CD14-positive monocyte (primary cell): ENCODE data around the gene MAML3. TPM values are rescaled to one million over a fixed set of nuclear protein-coding genes. Genes with fewer than 3 reads are reported as not detected.

Experiments used
- DNase-seq, 3 donors: peaks; one replicate each; pipeline ENCODE4 v3.0.0-alpha.2; 2011 to 2022
- H2AFZ ChIP-seq: 2 replicates; pipeline ENCODE4 v1.6.0; 2012; ENCODE audit warnings: mild to moderate bottlenecking, low read depth, low read length, inconsistent platforms; ENCODE audit not compliant: insufficient read depth, poor library complexity, severe bottlenecking
- H3K27ac ChIP-seq, 2 donors: 1 replicate in 1 of 2; 2 replicates in 1 of 2; pipeline ENCODE4 v1.5.1; 2012 to 2013; ENCODE audit warnings: low read length in 2 of 2, control low read depth in 1 of 2, inconsistent platforms in 1 of 2, low read depth in 1 of 2, mild to moderate bottlenecking in 1 of 2
- H3K27me3 ChIP-seq, 2 donors: one replicate each; pipeline versions ENCODE4 v1.6.0 to v1.6.1; 2011 to 2013; ENCODE audit warnings: low read length in 2 of 2; ENCODE audit not compliant: control insufficient read depth in 2 of 2, insufficient read depth in 2 of 2
- H3K36me3 ChIP-seq, 2 donors: replicated peaks in 1 of 2; 1 replicate in 1 of 2; 2 replicates in 1 of 2; pipeline versions ENCODE4 v1.5.1 to v1.6.1; 2012 to 2013; ENCODE audit warnings: low read length in 2 of 2, control low read depth in 1 of 2, inconsistent platforms in 1 of 2, mild to moderate bottlenecking in 1 of 2; ENCODE audit not compliant: insufficient read depth in 2 of 2, control insufficient read depth in 1 of 2
- H3K4me1 ChIP-seq, 2 donors: 1 replicate in 1 of 2; 2 replicates in 1 of 2; pipeline versions ENCODE4 v1.5.1 to v1.6.1; 2012 to 2013; ENCODE audit warnings: low read length in 2 of 2, control low read depth in 1 of 2, inconsistent platforms in 1 of 2, mild to moderate bottlenecking in 1 of 2, moderate library complexity in 1 of 2; ENCODE audit not compliant: insufficient read depth in 2 of 2, control insufficient read depth in 1 of 2
- H3K4me2 ChIP-seq: replicated peaks from 2 replicates; pipeline ENCODE3; 2012; ENCODE audit warnings: low read length, moderate library complexity, mild to moderate bottlenecking; ENCODE audit not compliant: poor library complexity, severe bottlenecking; ENCODE audit errors: extremely low read depth
- H3K4me3 ChIP-seq, 3 experiments: fragments of 200-600 bp in 1 of 3; sonication (generic) in 1 of 3; replicated peaks in 1 of 3; 1 replicate in 2 of 3; 2 replicates in 1 of 3; pipeline ENCODE4 v1.5.1; 2011 to 2013; ENCODE audit warnings: low read length in 3 of 3, mild to moderate bottlenecking in 3 of 3, control low read depth in 2 of 3, low read depth in 2 of 3, inconsistent platforms in 1 of 3, moderate library complexity in 1 of 3
- H3K79me2 ChIP-seq: 2 replicates; pipeline ENCODE4 v1.6.0; 2012; ENCODE audit warnings: mild to moderate bottlenecking, control low read depth, inconsistent platforms, low read length, moderate library complexity; ENCODE audit not compliant: insufficient read depth
- H3K9ac ChIP-seq: 2 replicates; pipeline ENCODE4 v1.6.0; 2017; ENCODE audit warnings: low read length, mild to moderate bottlenecking; ENCODE audit not compliant: insufficient read depth, poor library complexity, severe bottlenecking
- H3K9me3 ChIP-seq, 2 donors: replicated peaks in 1 of 2; 1 replicate in 1 of 2; 2 replicates in 1 of 2; pipeline versions ENCODE4 v1.5.1 to v1.6.1; 2012 to 2013; ENCODE audit warnings: low read length in 2 of 2, control low read depth in 1 of 2; ENCODE audit not compliant: control insufficient read depth in 1 of 2, insufficient read depth in 1 of 2
- H4K20me1 ChIP-seq: 2 replicates; pipeline ENCODE4 v1.6.0; 2012; ENCODE audit warnings: mild to moderate bottlenecking, low read length, control low read depth, moderate library complexity; ENCODE audit not compliant: insufficient read depth
- H3K27ac Mint-ChIP-seq, 7 donors: one replicate each; pipeline ENCODE4 v1.8.0; 2020; ENCODE audit warnings: mild to moderate bottlenecking in 7 of 7, mixed read lengths in 7 of 7, moderate library complexity in 6 of 7, inconsistent platforms in 2 of 7
- H3K27me3 Mint-ChIP-seq, 3 donors: one replicate each; pipeline ENCODE4 v1.8.0; 2021 to 2022; ENCODE audit warnings: low read depth in 3 of 3, mild to moderate bottlenecking in 3 of 3, mixed read lengths in 3 of 3, moderate library complexity in 3 of 3, inconsistent platforms in 1 of 3
- H3K36me3 Mint-ChIP-seq, 2 donors: one replicate each; pipeline ENCODE4 v1.8.0; 2020; ENCODE audit warnings: mixed read lengths in 2 of 2, inconsistent platforms in 1 of 2, mild to moderate bottlenecking in 1 of 2
- H3K4me1 Mint-ChIP-seq: one replicate; pipeline ENCODE4 v1.8.0; 2020; ENCODE audit warnings: mild to moderate bottlenecking, mixed read lengths
- H3K4me3 Mint-ChIP-seq, 2 donors: one replicate each; pipeline ENCODE4 v1.8.0; 2020; ENCODE audit warnings: mild to moderate bottlenecking in 2 of 2, mixed read lengths in 2 of 2, moderate library complexity in 1 of 2
- H3K9me3 Mint-ChIP-seq, 7 donors: one replicate each; pipeline ENCODE4 v1.8.0; 2020 to 2022; ENCODE audit warnings: mixed read lengths in 7 of 7, mild to moderate bottlenecking in 6 of 7, moderate library complexity in 6 of 7, inconsistent platforms in 2 of 7
- CTCF ChIP-seq: fragments of 200-600 bp; IDR thresholded peaks from one replicate; pipeline ENCODE4 v1.8.0; 2022; ENCODE audit warnings: antibody characterized with exemption, mild to moderate bottlenecking
- WGBS: methylation state at CpG from one replicate; pipeline ENCODE4 v1.1.5; 2013; ENCODE audit warnings: missing lambda C conversion rate; ENCODE audit not compliant: insufficient coverage; 5-methylcytosine and 5-hydroxymethylcytosine counted together
- intact Hi-C, 2 donors: fragments of 100-400 bp; cut with micrococcal nuclease; formaldehyde crosslinking; loops; one replicate each; pipeline versions ENCODE4 v1.15.0 to v1.15.1; 2023
- polyA plus RNA-seq, 3 donors: library from polyadenylated mRNA; depleted of rRNA in 1 of 3; unstranded in 2 of 3; stranded (reverse) in 1 of 3; fragments of 300-500 nt in 2 of 3; fragments of >200 nt in 1 of 3; fragmentation: Illumina TruSeq in 2 of 3; gene quantifications; 1 replicate in 2 of 3; 2 replicates in 1 of 3; pipeline ENCODE4 v1.2.3, GENCODE V29; 2012 to 2021

Gene MAML3
- polyA plus RNA-seq, 3 donors: 1.5 to 6.5 (median 2.3) TPM

- no peaks in the 10 kb centered on the region for H3K36me3 ChIP-seq
- intact Hi-C loops: loop anchor here in 1 of 2 donors (10.0 kb wide), 1 partner anchor 1083 kb away; the partner anchor contains the start of gene NOCT
- H3K4me3 ChIP-seq: peak overlapping the region in 1 of 3 experiments; percentile 60
- Mint-ChIP-seq H3K4me1 (peaks cover 93% of the 10 kb centered on the region), H3K27ac (peak overlapping the region in 6 of 7 donors; percentile 92 to 99 (median 98)), H3K4me3 (no peak overlapping the region), H3K9me3 (peaks cover 0 to 8% (median 4%) of the 10 kb centered on the region in 7 donors), H3K27me3 (no peaks in the 10 kb centered on the region), H3K36me3 (peaks cover 5 to 14% of the 10 kb centered on the region in 2 donors)
- no peak overlapping the region for H2AFZ ChIP-seq
- no CpG with 5 or more reads among the region's 4 CpGs for WGBS
- no peak overlapping the region for H3K4me2 ChIP-seq
- H3K79me2 ChIP-seq: peaks cover 74% of the 10 kb centered on the region
- no peak for TF ChIP-seq CTCF
- no peak overlapping the region for H3K9ac ChIP-seq
- H3K4me1 ChIP-seq: peaks cover 89 to 94% of the 10 kb centered on the region in 2 donors
- peak overlapping the region in 1 of 2 donors; percentile 97 for H3K27ac ChIP-seq
- H4K20me1 ChIP-seq: no peaks in the 10 kb centered on the region
- H3K27me3 ChIP-seq: no peaks in the 10 kb centered on the region
- peaks cover 0 to 5% of the 10 kb centered on the region in 2 donors for H3K9me3 ChIP-seq
- no peak for DNase-seq
Measured at GRCh38 chr4:140097572-140097971, 56.4 kb downstream of the MAML3 start.

GRCh38 chr4:140096921-140097320 is 57.1 kb downstream of the MAML3 start:
- H3K4me3 ChIP-seq: no peak overlapping the region
- peaks cover 0 to 10% of the 10 kb centered on the region in 2 donors for H3K36me3 Mint-ChIP-seq
- no peak overlapping the region for H2AFZ ChIP-seq
- H4K20me1 ChIP-seq: no peaks in the 10 kb centered on the region
- peak overlapping the region in 1 of 2 donors; percentile 97 for H3K27ac ChIP-seq
- intact Hi-C loops: loop anchor here in 1 of 2 donors (10.0 kb wide), 1 partner anchor 1082 kb away; the partner anchor contains the start of gene NOCT
- no peaks in the 10 kb centered on the region for H3K36me3 ChIP-seq
- H3K4me3 Mint-ChIP-seq: no peak overlapping the region
- no peak for DNase-seq
- no peak overlapping the region for H3K9ac ChIP-seq
- no peaks in the 10 kb centered on the region for H3K27me3 Mint-ChIP-seq
- H3K9me3 ChIP-seq: no peaks in the 10 kb centered on the region
- WGBS: 0% methylated on average over 1 of the region's 2 CpGs
- no peaks in the 10 kb centered on the region for H3K27me3 ChIP-seq
- H3K27ac Mint-ChIP-seq: peak overlapping the region; percentile 92 to 99 (median 98)
- H3K4me1 ChIP-seq: peaks cover 93 to 98% of the 10 kb centered on the region in 2 donors
- H3K79me2 ChIP-seq: peaks cover 73% of the 10 kb centered on the region
- H3K4me2 ChIP-seq: no peak overlapping the region
- H3K9me3 Mint-ChIP-seq: peaks cover 0 to 2% (median 0%) of the 10 kb centered on the region in 7 donors
- peaks cover 97% of the 10 kb centered on the region for H3K4me1 Mint-ChIP-seq
- TF ChIP-seq CTCF: no peak
